Measurements from ENCODE around the gene VPS35L.

The VPS35L gene

GRCh38 chr16:19737306-19738038 lies 182.0 kb downstream of the VPS35L start:
- in situ Hi-C loops (cut with MboI; ENCODE audit: low sequenced_read_pairs): no loop called here

GRCh38 chr16:19741354-19741753 lies 185.9 kb downstream of the VPS35L start:
- in situ Hi-C loops (cut with MboI; ENCODE audit: low sequenced_read_pairs): no loop called here

- in situ Hi-C loops (cut with MboI; ENCODE audit: low sequenced_read_pairs): no loop called here
Measured at GRCh38 chr16:19743816-19744159, 188.3 kb downstream of the VPS35L start.

- in situ Hi-C loops (cut with MboI; ENCODE audit: low sequenced_read_pairs): no loop called here
Measured at GRCh38 chr16:19744670-19745069, 189.2 kb downstream of the VPS35L start.

GRCh38 chr16:19745286-19746010 lies 189.9 kb downstream of the VPS35L start:
- in situ Hi-C loops (cut with MboI; ENCODE audit: low sequenced_read_pairs): no loop called here

- in situ Hi-C loops (cut with MboI; ENCODE audit: low sequenced_read_pairs): no loop called here
Measured at GRCh38 chr16:19746561-19746960, 191.1 kb downstream of the VPS35L start.

- in situ Hi-C loops (cut with MboI; ENCODE audit: low sequenced_read_pairs): no loop called here
Measured at GRCh38 chr16:19748389-19749168, 193.1 kb downstream of the VPS35L start.

- in situ Hi-C loops (cut with MboI; ENCODE audit: low sequenced_read_pairs): no loop called here
Measured at GRCh38 chr16:19749571-19750080, 194.1 kb downstream of the VPS35L start.

Measured in HL-60/S4 treated with retinoic acid at 250 ng/mL for 4 days and 3 days (cell line).